ENCODE measurements around the gene ENTPD6.

- no peak for TF ChIP-seq POLR2AphosphoS5 (IDR thresholded peaks at IDR 0.05; ENCODE audit: low read depth, low read length)
- TF ChIP-seq POLR2A (IDR thresholded peaks at IDR 0.05; ENCODE audit: low read depth, low read length): no peak
- TF ChIP-seq SPI1 (IDR thresholded peaks at IDR 0.05; ENCODE audit: low read depth, low read length): no peak
Measured at GRCh38 chr20:25197183-25197869, 1.8 kb downstream of the ENTPD6 start.
